ENCODE results near the gene OXCT1. TPM values are rescaled to one million over a fixed set of nuclear protein-coding genes. Genes with fewer than 3 reads are reported as not detected.

Gene OXCT1
- total and polyA plus RNA-seq, 2 of the 8 experiments (the other 6 are each of a cell fraction or from before 2014, with no cell fraction given) = 10.1 to 28.2 TPM

GRCh38 chr5:41903892-41904799 lies 33.9 kb upstream of the OXCT1 start, which contains the start of gene RIMOC1:
Gene RIMOC1 (plus strand): TSS chr5:41904344. CDS start chr5:41904368, 24 bp downstream.
- Histone ChIP-seq H3K27me3 (replicated peaks in 1 of 4; ENCODE audit: control insufficient read depth in 3 of 4, extremely low read depth in 1 of 4, insufficient read depth in 3 of 4, low read length in 3 of 4) (no peaks in the 10 kb centered on the region; a peak in 1 of 7 replicates), H3K18ac (ENCODE audit: extremely low read depth, low read length) (peak within 1 kb of the TSS; percentile 64), H3K4me2 (ENCODE audit: insufficient read depth in 1 of 2, low read depth in 2 of 2, low read length in 2 of 2) (peak within 1 kb of the TSS; percentile 55 to 98), H3K4me3 (ENCODE audit: extremely low read depth in 1 of 4, insufficient read depth in 2 of 4, low read depth in 3 of 4, low read length in 4 of 4) (peak within 1 kb of the TSS; percentile 91 to 98 (median 94)), H2BK120ac (replicated peaks; ENCODE audit: low read depth, low read length) (no peak within 1 kb of the TSS), H3K27ac (ENCODE audit: low read depth, low read length) (peak within 1 kb of the TSS; percentile 92), H3K4ac (replicated peaks; ENCODE audit: insufficient read length, low read depth, low read length) (peak within 1 kb of the TSS; percentile 15), H2AK5ac (ENCODE audit: low read depth, low read length) (no peak within 1 kb of the TSS), H4K5ac (ENCODE audit: insufficient read length, low read depth, low read length) (peak within 1 kb of the TSS; percentile 76), H2BK15ac (ENCODE audit: low read length) (no peak within 1 kb of the TSS), H3K56ac (replicated peaks; ENCODE audit: insufficient read length, low read depth, low read length) (peak within 1 kb of the TSS; percentile 72), H2AFZ (ENCODE audit: low read length) (peak within 1 kb of the TSS; percentile 43; the same call in 1 of the 2 replicates), H3K9me3 (ENCODE audit: insufficient read depth in 2 of 2, low read depth in 1 of 2, low read length in 1 of 2) (no peaks in the 10 kb centered on the region), H3K9ac (replicated peaks in 1 of 4; ENCODE audit: extremely low read depth in 1 of 4, low read depth in 3 of 4, low read length in 3 of 4) (peak within 1 kb of the TSS; percentile 95 to 98 (median 98)), H2BK20ac (ENCODE audit: low read length) (no peak within 1 kb of the TSS), H3K23ac (ENCODE audit: insufficient read length) (no peak within 1 kb of the TSS), H3K4me1 (replicated peaks in 1 of 4; ENCODE audit: control insufficient read depth in 3 of 4, insufficient read depth in 4 of 4, low read length in 3 of 4) (no peaks in the 10 kb centered on the region; a peak in 1 of 7 replicates), H3K14ac (ENCODE audit: insufficient read length) (no peak within 1 kb of the TSS), H3K79me2 (ENCODE audit: control insufficient read depth in 1 of 2, insufficient read depth in 2 of 2, low read length in 2 of 2) (peaks cover 3 to 35% of the 10 kb centered on the region in 2 experiments), H3K36me3 (ENCODE audit: control insufficient read depth in 2 of 4, insufficient read depth in 4 of 4, low read length in 3 of 4) (peaks cover 0 to 17% (median 9%) of the 10 kb centered on the region in 4 experiments; a peak in 5 of 8 replicates), H2BK5ac (ENCODE audit: low read depth, low read length) (peak within 1 kb of the TSS; percentile 85; the same call in 1 of the 2 replicates), H4K8ac (ENCODE audit: extremely low read depth, insufficient read depth, low read length) (peak within 1 kb of the TSS; percentile 100), H4K91ac (replicated peaks; ENCODE audit: insufficient read length, low read length) (no peak within 1 kb of the TSS), H3K79me1 (ENCODE audit: low read depth, low read length) (peaks cover 2% of the 10 kb centered on the region; the same call in 1 of the 2 replicates), H4K20me1 (replicated peaks in 1 of 2; ENCODE audit: control insufficient read depth in 1 of 2, insufficient read depth in 2 of 2, low read length in 2 of 2) (no peaks in the 10 kb centered on the region), H3K23me2 (ENCODE audit: low read depth, low read length) (peaks cover 3% of the 10 kb centered on the region; the same call in 1 of the 2 replicates), H2BK12ac (ENCODE audit: low read depth, low read length) (no peak within 1 kb of the TSS; the same call in 1 of the 2 replicates)
- ChIA-PET CTCF (ENCODE audit: partially characterized antibody) (interaction anchor here (0.6 to 2.2 kb wide), 4 partner anchors 31 to 153 kb away, joined by 3 to 12 read pairs (median 4); no protein-coding TSS in a partner anchor), POLR2A (ENCODE audit: partially characterized antibody) (interaction anchor here (0.8 to 2.1 kb wide), 9 partner anchors 8 to 37 kb away, joined by 3 to 17 read pairs (median 4); partner anchors contain the start of genes FBXO4 and OXCT1)
- FAIRE-seq = peak; percentile 88
- WGBS, 2 experiments (ENCODE audit: extremely low coverage in 1 of 2, insufficient coverage in 1 of 2, insufficient read length in 1 of 2, insufficient replicate concordance in 2 of 2, low coverage in 1 of 2, low lambda C conversion rate in 2 of 2, missing lambda C conversion rate in 1 of 2) = 2% methylated on average over 53 of the region's 55 CpGs; no CpG with 5 or more reads in 1 of the 2 experiments
- peak; percentile 96 to 97 for DNase-seq (ENCODE audit: low read depth in 1 of 2, low spot score in 2 of 2)
- TF ChIP-seq TAF1 (IDR thresholded peaks at IDR 0.05; ENCODE audit: low read depth, low read length) = peak; percentile 97
- no peak for TF ChIP-seq TCF12 (IDR thresholded peaks at IDR 0.05; ENCODE audit: low read depth, low read length)
- TF ChIP-seq KDM5A (IDR thresholded peaks at IDR 0.05; ENCODE audit: low read length) = peak; percentile 91
- peak in 1 of 2 experiments; percentile 93; a peak in 2 of 3 replicates for TF ChIP-seq POLR2A (IDR thresholded peaks at IDR 0.05; ENCODE audit: control extremely low read depth in 1 of 2, low read depth in 2 of 2, low read length in 2 of 2)
- TF ChIP-seq ZNF274 (IDR thresholded peaks at IDR 0.05; ENCODE audit: borderline replicate concordance, extremely low read depth, low read length) = no peak
- no peak for TF ChIP-seq NRF1 (IDR thresholded peaks at IDR 0.05; ENCODE audit: low read depth, low read length)
- TF ChIP-seq POLR2AphosphoS5 (IDR thresholded peaks at IDR 0.05; ENCODE audit: low read depth, low read length) = peak; percentile 86
- peak; percentile 90 for TF ChIP-seq CREB1 (IDR thresholded peaks at IDR 0.05)
- peak; percentile 91 for TF ChIP-seq E2F6 (IDR thresholded peaks at IDR 0.05)
- peak; percentile 83 for TF ChIP-seq TBP (IDR thresholded peaks at IDR 0.05; ENCODE audit: low read depth, low read length)
- TF ChIP-seq FOSL1 (IDR thresholded peaks at IDR 0.05; ENCODE audit: insufficient read depth, low read depth, low read length) = no peak

All from H1 (cell line).